Hepatocyte (in vitro differentiated cells): ENCODE results near the gene ALDH5A1. TPM values are rescaled to one million over a fixed set of nuclear protein-coding genes. Genes with fewer than 3 reads are reported as not detected.

ENCODE experiments used
- DNase-seq: peaks from one replicate; pipeline ENCODE4 v3.0.0-alpha.2; 2016; ENCODE audit warnings: low spot score
- H2AFZ ChIP-seq: fragments of 200-600 bp; sonication (generic); 2 replicates; pipeline ENCODE4 v1.6.0; 2016; ENCODE audit warnings: antibody characterized with exemption, mild to moderate bottlenecking
- H3K27ac ChIP-seq: fragments of 200-600 bp; sonication (generic); 2 replicates; pipeline ENCODE4 v1.5.1; 2016; ENCODE audit warnings: mild to moderate bottlenecking
- H3K27me3 ChIP-seq: fragments of 200-600 bp; sonication (generic); 2 replicates; pipeline ENCODE4 v1.6.1; 2016
- H3K36me3 ChIP-seq: fragments of 200-600 bp; sonication (generic); replicated peaks from 2 replicates; pipeline ENCODE4 v1.5.1; 2016; ENCODE audit warnings: low read depth; ENCODE audit not compliant: insufficient read depth
- H3K4me1 ChIP-seq: fragments of 200-600 bp; sonication (generic); 2 replicates; pipeline ENCODE4 v1.5.1; 2016; ENCODE audit warnings: mild to moderate bottlenecking, moderate library complexity; ENCODE audit not compliant: insufficient read depth
- H3K4me2 ChIP-seq: fragments of 200-600 bp; sonication (generic); 2 replicates; pipeline ENCODE4 v1.6.0; 2016
- H3K4me3 ChIP-seq: fragments of 200-600 bp; sonication (generic); 2 replicates; pipeline ENCODE4 v1.5.1; 2016; ENCODE audit warnings: mild to moderate bottlenecking
- H3K79me2 ChIP-seq: fragments of 200-600 bp; sonication (generic); 2 replicates; pipeline ENCODE4 v1.6.0; 2017; ENCODE audit warnings: mild to moderate bottlenecking
- H3K9me2 ChIP-seq: fragments of 200-600 bp; sonication (generic); replicated peaks from 2 replicates; pipeline ENCODE4 v1.6.0; 2017; ENCODE audit warnings: mild to moderate bottlenecking; ENCODE audit not compliant: insufficient read depth
- H3K9me3 ChIP-seq: fragments of 200-600 bp; sonication (generic); 2 replicates; pipeline ENCODE4 v1.5.1; 2016; ENCODE audit warnings: low read depth, mild to moderate bottlenecking
- H4K20me1 ChIP-seq: fragments of 200-600 bp; sonication (generic); 2 replicates; pipeline ENCODE4 v1.6.0; 2016; ENCODE audit warnings: mild to moderate bottlenecking; ENCODE audit not compliant: insufficient read depth, poor library complexity, severe bottlenecking
- EZH2 ChIP-seq: fragments of 200-600 bp; sonication (generic); IDR thresholded peaks from 2 replicates; pipeline ENCODE4 v1.6.1; 2016; ENCODE audit warnings: antibody characterized with exemption, mild to moderate bottlenecking, borderline replicate concordance
- EZH2phosphoT487 ChIP-seq: fragments of 200-600 bp; sonication (generic); IDR thresholded peaks from one replicate; pipeline ENCODE4 v1.6.1; 2018; ENCODE audit warnings: antibody characterized with exemption, mild to moderate bottlenecking, low read depth, moderate library complexity; ENCODE audit not compliant: unreplicated experiment, severe bottlenecking
- WGBS: methylation state at CpG from one replicate; pipeline ENCODE4 v1.1.6; 2016; ENCODE audit warnings: low lambda C conversion rate; ENCODE audit errors: missing lambda C conversion rate; 5-methylcytosine and 5-hydroxymethylcytosine counted together
- polyA plus RNA-seq: library from polyadenylated mRNA; unstranded; fragments of >200 nt; fragmentation: Nextera tagmentation; extraction: Ambion mirVana; gene quantifications from 2 replicates; pipeline ENCODE4 v1.2.1, GENCODE V29; 2016
- total RNA-seq: library from RNA; depleted of rRNA; stranded (reverse); fragments of >200 nt; gene quantifications from 2 replicates; pipeline ENCODE4 v1.2.3, GENCODE V29; 2014
- TF ChIP-seq, protein P1 (sequence below): fragments of 200-600 bp; sonication (generic); IDR thresholded peaks from 2 replicates; pipeline ENCODE4 v1.5.1; 2016; ENCODE audit warnings: antibody characterized with exemption, mild to moderate bottlenecking; ENCODE audit not compliant: poor library complexity

Gene ALDH5A1
- total and polyA plus RNA-seq, 2 experiments from 2014 or later = 12.3 to 16.8 TPM

DNA sequence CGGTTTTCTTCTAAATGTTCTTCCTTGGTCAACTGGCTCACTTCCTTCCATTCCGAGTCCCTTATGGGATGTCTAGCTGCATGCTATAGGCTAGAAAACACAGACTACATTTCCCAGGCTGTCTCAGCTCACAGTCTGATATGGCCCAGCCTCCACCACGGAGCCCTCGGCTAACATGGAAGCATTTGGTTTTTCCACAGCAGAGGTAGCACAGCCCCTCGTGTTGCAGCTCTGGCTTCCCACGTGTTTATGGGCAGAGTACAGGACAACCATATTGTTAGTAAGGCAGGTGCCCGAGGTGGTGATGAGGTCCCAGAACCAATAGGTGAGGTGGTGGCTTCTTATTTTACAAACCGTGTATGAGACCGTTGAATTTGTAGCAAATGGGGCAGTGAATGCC lies 14.1 kb upstream of the ALDH5A1 start:
- 93% methylated on average over 9 of the region's 9 CpGs for WGBS
- no peaks in the 10 kb centered on the region for H3K4me1 ChIP-seq
- TF ChIP-seq EZH2 = no peak
- TF ChIP-seq, protein P1, sequence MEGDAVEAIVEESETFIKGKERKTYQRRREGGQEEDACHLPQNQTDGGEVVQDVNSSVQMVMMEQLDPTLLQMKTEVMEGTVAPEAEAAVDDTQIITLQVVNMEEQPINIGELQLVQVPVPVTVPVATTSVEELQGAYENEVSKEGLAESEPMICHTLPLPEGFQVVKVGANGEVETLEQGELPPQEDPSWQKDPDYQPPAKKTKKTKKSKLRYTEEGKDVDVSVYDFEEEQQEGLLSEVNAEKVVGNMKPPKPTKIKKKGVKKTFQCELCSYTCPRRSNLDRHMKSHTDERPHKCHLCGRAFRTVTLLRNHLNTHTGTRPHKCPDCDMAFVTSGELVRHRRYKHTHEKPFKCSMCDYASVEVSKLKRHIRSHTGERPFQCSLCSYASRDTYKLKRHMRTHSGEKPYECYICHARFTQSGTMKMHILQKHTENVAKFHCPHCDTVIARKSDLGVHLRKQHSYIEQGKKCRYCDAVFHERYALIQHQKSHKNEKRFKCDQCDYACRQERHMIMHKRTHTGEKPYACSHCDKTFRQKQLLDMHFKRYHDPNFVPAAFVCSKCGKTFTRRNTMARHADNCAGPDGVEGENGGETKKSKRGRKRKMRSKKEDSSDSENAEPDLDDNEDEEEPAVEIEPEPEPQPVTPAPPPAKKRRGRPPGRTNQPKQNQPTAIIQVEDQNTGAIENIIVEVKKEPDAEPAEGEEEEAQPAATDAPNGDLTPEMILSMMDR = no peak

DNA sequence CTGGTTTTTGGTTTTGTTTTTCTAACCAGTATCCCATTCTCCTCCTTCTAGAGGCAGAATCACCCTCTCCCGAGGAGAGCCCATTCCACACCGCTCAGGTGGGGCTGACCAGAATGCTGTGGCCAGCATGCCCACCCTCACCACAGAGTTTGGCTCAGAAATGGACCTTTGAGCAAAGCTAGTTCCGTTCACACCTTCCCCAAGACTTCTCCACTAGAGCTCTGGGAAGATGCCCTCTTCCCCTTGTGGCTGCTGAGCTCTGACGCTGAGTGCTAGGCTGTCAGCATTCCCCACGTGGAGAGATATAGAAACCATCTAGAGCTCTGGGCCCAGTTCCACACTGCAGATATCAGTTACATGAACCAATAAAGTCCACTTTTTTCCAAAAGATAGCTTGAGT lies 13.3 kb upstream of the ALDH5A1 start:
- no peaks in the 10 kb centered on the region for H3K9me3 ChIP-seq
- no peak overlapping the region for H3K4me2 ChIP-seq
- H3K4me1 ChIP-seq = no peaks in the 10 kb centered on the region
- DNase-seq = no peak
- no peaks in the 10 kb centered on the region for H3K9me2 ChIP-seq
- H3K79me2 ChIP-seq = no peaks in the 10 kb centered on the region
- TF ChIP-seq EZH2phosphoT487 = no peak
- TF ChIP-seq EZH2 = no peak
- TF ChIP-seq, protein P1 = no peak
- no peaks in the 10 kb centered on the region for H4K20me1 ChIP-seq
- H3K36me3 ChIP-seq = no peaks in the 10 kb centered on the region
- no peak overlapping the region for H2AFZ ChIP-seq
- no peaks in the 10 kb centered on the region for H3K27me3 ChIP-seq
- 87% methylated on average over 5 of the region's 5 CpGs for WGBS
- H3K4me3 ChIP-seq = no peak overlapping the region
- no peak overlapping the region for H3K27ac ChIP-seq

More for the DNA sequence above, 14.1 kb upstream of the ALDH5A1 start:
- Histone ChIP-seq H3K27ac (no peak overlapping the region), H2AFZ (no peak overlapping the region), H3K79me2 (no peaks in the 10 kb centered on the region), H3K9me2 (no peaks in the 10 kb centered on the region), H3K4me3 (no peak overlapping the region), H3K36me3 (no peaks in the 10 kb centered on the region), H3K4me2 (no peak overlapping the region), H4K20me1 (no peaks in the 10 kb centered on the region), H3K27me3 (no peaks in the 10 kb centered on the region), H3K9me3 (no peaks in the 10 kb centered on the region)
- no peak for DNase-seq

DNA sequence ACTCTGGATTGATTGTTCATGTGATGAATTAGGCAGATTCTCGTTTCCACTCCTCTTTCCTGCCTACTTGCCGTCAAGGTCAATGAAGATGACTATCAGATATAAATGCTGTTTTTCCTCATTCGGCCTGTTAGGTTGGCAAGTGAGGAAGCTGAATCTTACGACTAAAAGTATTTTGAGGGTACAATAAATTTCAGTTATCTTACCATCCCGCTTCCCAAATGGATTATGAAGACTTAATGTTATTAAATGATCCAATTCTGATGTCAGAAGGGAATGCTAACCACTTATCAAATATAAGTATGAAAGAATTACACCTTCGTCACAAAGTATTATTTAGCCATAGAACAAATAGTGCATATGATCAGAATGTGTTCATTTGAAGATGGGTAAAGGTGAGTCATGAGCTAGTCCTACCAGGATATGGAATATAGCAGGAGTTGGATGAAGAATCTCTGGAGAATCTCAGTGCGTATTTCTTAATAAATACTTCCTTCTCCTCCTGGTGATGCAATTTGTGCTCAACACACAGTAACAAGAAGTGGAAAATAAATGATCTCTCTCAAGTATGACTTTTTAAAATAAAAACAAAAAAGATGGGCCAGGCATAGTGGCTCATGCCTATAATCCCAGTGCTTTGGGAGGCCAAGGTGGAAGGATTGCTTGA lies 10.0 kb upstream of the ALDH5A1 start:
- Histone ChIP-seq H3K79me2 (no peaks in the 10 kb centered on the region), H3K9me3 (no peaks in the 10 kb centered on the region), H3K4me2 (no peak overlapping the region), H3K36me3 (no peaks in the 10 kb centered on the region), H3K27ac (no peak overlapping the region), H3K9me2 (no peaks in the 10 kb centered on the region), H3K27me3 (no peaks in the 10 kb centered on the region), H3K4me1 (no peaks in the 10 kb centered on the region), H3K4me3 (no peak overlapping the region), H2AFZ (no peak overlapping the region), H4K20me1 (no peaks in the 10 kb centered on the region)
- DNase-seq = no peak
- 93% methylated on average over 7 of the region's 7 CpGs for WGBS
- TF ChIP-seq EZH2phosphoT487 = no peak
- no peak for TF ChIP-seq EZH2
- TF ChIP-seq, protein P1 = no peak

DNA sequence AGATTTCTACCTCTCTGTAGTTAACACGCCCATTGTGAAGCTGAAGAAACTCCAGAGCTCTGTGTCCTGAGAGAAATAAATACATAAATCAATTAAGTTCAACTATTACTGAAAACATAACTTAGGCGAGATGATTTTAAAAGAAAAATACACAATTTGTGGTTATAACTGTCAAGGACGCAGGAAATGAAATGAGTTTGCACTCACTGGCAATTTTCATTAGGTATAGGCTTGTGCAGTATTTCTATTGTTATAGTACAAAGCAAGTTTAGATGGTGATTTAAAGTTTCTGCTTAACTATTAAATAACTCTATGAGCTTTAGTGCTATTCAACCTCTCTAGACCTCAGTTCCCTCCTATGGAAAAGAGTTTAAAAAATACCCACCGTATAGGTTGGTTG lies 8.7 kb upstream of the ALDH5A1 start:
- 93% methylated on average over 4 of the region's 4 CpGs for WGBS
- TF ChIP-seq EZH2 (no peak), EZH2phosphoT487 (no peak)
- TF ChIP-seq, protein P1 = no peak
- H4K20me1 ChIP-seq = no peaks in the 10 kb centered on the region
- no peaks in the 10 kb centered on the region for H3K79me2 ChIP-seq
- no peaks in the 10 kb centered on the region for H3K36me3 ChIP-seq
- no peaks in the 10 kb centered on the region for H3K9me3 ChIP-seq
- no peaks in the 10 kb centered on the region for H3K27me3 ChIP-seq
- no peaks in the 10 kb centered on the region for H3K4me1 ChIP-seq
- H3K9me2 ChIP-seq = no peaks in the 10 kb centered on the region
- no peak for DNase-seq
- no peak overlapping the region for H3K27ac ChIP-seq
- no peak overlapping the region for H2AFZ ChIP-seq
- H3K4me2 ChIP-seq = no peak overlapping the region
- no peak overlapping the region for H3K4me3 ChIP-seq
